B cell (primary cell): ENCODE results near the gene HAGHL. TPM values are rescaled to one million over a fixed set of nuclear protein-coding genes. Genes with fewer than 3 reads are reported as not detected.

Experiments used
- ATAC-seq: fragments of 200-7000 bp; cut with Tn5 transposase; one replicate; pipeline ENCODE4 v1.10.0; 2021; ENCODE audit warnings: low read depth, mild to moderate bottlenecking, moderate number of reproducible peaks, moderate library complexity
- CTCF ChIA-PET: fragments of 350-600 bp; sonication (Branson Sonifier 250); formaldehyde crosslinking; loops from one replicate; lab custom pipeline; 2021; ENCODE audit warnings: antibody characterized with exemption, inconsistent platforms; lab: Charles Lee
- POLR2A ChIA-PET: fragments of 350-600 bp; sonication (Branson Sonifier 250); formaldehyde crosslinking; loops from one replicate; lab custom pipeline; 2021; ENCODE audit warnings: antibody characterized with exemption; lab: Charles Lee
- DNase-seq: peaks from one replicate; pipeline ENCODE4 v3.0.0; 2013
- H2AFZ ChIP-seq: 2 replicates; pipeline ENCODE4 v1.6.1; 2012; ENCODE audit warnings: mild to moderate bottlenecking, low read depth, low read length; ENCODE audit not compliant: insufficient read depth, poor library complexity, severe bottlenecking
- H3K27ac ChIP-seq, 2 donors: 1 replicate in 1 of 2; 2 replicates in 1 of 2; pipeline ENCODE4 v1.5.1; 2012 to 2013; ENCODE audit warnings: low read length in 2 of 2, mild to moderate bottlenecking in 2 of 2, moderate library complexity in 1 of 2
- H3K27me3 ChIP-seq, 4 experiments: fragments of 200-600 bp in 1 of 4; sonication (generic) in 1 of 4; replicated peaks in 1 of 4; 1 replicate in 2 of 4; 2 replicates in 2 of 4; pipeline versions ENCODE4 v1.6.1 to v1.7.0; 2013 to 2016; ENCODE audit warnings: low read length in 3 of 4, mild to moderate bottlenecking in 2 of 4, mixed read lengths in 1 of 4, moderate library complexity in 1 of 4; ENCODE audit not compliant: insufficient read depth in 4 of 4, control insufficient read depth in 3 of 4; ENCODE audit errors: control extremely low read depth in 1 of 4
- H3K36me3 ChIP-seq, 2 experiments: replicated peaks in 1 of 2; 1 replicate in 1 of 2; 2 replicates in 1 of 2; pipeline versions ENCODE4 v1.6.1 to v1.7.1; 2013; ENCODE audit warnings: low read length in 1 of 2; ENCODE audit not compliant: insufficient read depth in 2 of 2, control insufficient read depth in 1 of 2; ENCODE audit errors: control extremely low read depth in 1 of 2, extremely low read depth in 1 of 2
- H3K4me1 ChIP-seq, 2 donors: fragments of 200-600 bp in 1 of 2; sonication (generic) in 1 of 2; 1 replicate in 1 of 2; 2 replicates in 1 of 2; pipeline versions ENCODE4 v1.5.1 to v1.6.1; 2013 to 2017; ENCODE audit warnings: low read length in 2 of 2; ENCODE audit not compliant: control insufficient read depth in 2 of 2, insufficient read depth in 2 of 2
- H3K4me2 ChIP-seq: replicated peaks from 2 replicates; pipeline ENCODE3; 2012; ENCODE audit warnings: mild to moderate bottlenecking, low read depth, low read length; ENCODE audit not compliant: poor library complexity, severe bottlenecking
- H3K4me3 ChIP-seq, 5 experiments: fragments of 200-600 bp in 1 of 5; sonication (generic) in 1 of 5; 1 replicate in 3 of 5; 2 replicates in 2 of 5; pipeline versions ENCODE4 v1.5.1 to v1.7.0; 2011 to 2016; ENCODE audit warnings: low read length in 4 of 5, mild to moderate bottlenecking in 4 of 5, low read depth in 2 of 5, control low read depth in 1 of 5, moderate library complexity in 1 of 5; ENCODE audit not compliant: insufficient read depth in 1 of 5; ENCODE audit errors: control extremely low read depth in 1 of 5, extremely low read depth in 1 of 5
- H3K79me2 ChIP-seq: fragments of 200-600 bp; sonication (generic); one replicate; pipeline ENCODE4 v1.6.0; 2016; ENCODE audit warnings: low read length; ENCODE audit not compliant: control insufficient read depth, insufficient read depth
- H3K9ac ChIP-seq: fragments of 200-600 bp; sonication (generic); 2 replicates; pipeline ENCODE4 v1.6.1; 2017; ENCODE audit warnings: mild to moderate bottlenecking, low read length, moderate library complexity
- H3K9me3 ChIP-seq, 3 donors: one replicate each; pipeline versions ENCODE4 v1.6.1 to v1.7.1; 2013; ENCODE audit warnings: low read length in 2 of 3; ENCODE audit not compliant: control insufficient read depth in 2 of 3, insufficient read depth in 1 of 3; ENCODE audit errors: control extremely low read depth in 1 of 3
- H4K20me1 ChIP-seq: 2 replicates; pipeline ENCODE4 v1.6.0; 2012; ENCODE audit warnings: mild to moderate bottlenecking, low read length; ENCODE audit not compliant: insufficient read depth, control insufficient read depth, poor library complexity, severe bottlenecking
- H3K27ac Mint-ChIP-seq: one replicate; pipeline ENCODE4 v1.8.0; 2021; ENCODE audit warnings: mixed read lengths
- H3K27me3 Mint-ChIP-seq: one replicate; pipeline ENCODE4 v1.8.0; 2021; ENCODE audit warnings: mixed read lengths
- H3K4me1 Mint-ChIP-seq: one replicate; pipeline ENCODE4 v1.8.0; 2021; ENCODE audit warnings: mixed read lengths
- H3K4me3 Mint-ChIP-seq: one replicate; pipeline ENCODE4 v1.8.0; 2021; ENCODE audit warnings: mixed read lengths
- H3K9me3 Mint-ChIP-seq: one replicate; pipeline ENCODE4 v1.8.0; 2022; ENCODE audit warnings: mixed read lengths; ENCODE audit not compliant: insufficient read depth
- CTCF ChIP-seq: fragments of 200-600 bp; IDR thresholded peaks from one replicate; pipeline ENCODE4 v1.8.0; 2022; ENCODE audit warnings: antibody characterized with exemption, mild to moderate bottlenecking
- EZH2 ChIP-seq: IDR thresholded peaks from 2 replicates; pipeline ENCODE4 v1.6.1; 2012; ENCODE audit warnings: borderline replicate concordance, low read depth, mild to moderate bottlenecking, moderate library complexity, low read length; ENCODE audit not compliant: insufficient read depth, poor library complexity, severe bottlenecking
- WGBS: methylation state at CpG from one replicate; pipeline ENCODE4 v1.1.5; 2013; ENCODE audit warnings: missing lambda C conversion rate; ENCODE audit not compliant: insufficient coverage; 5-methylcytosine and 5-hydroxymethylcytosine counted together
- intact Hi-C: fragments of 100-400 bp; cut with micrococcal nuclease; formaldehyde crosslinking; loops from one replicate; pipeline ENCODE4 v1.10.0; 2022
- polyA plus RNA-seq: library from polyadenylated mRNA; depleted of rRNA; stranded (reverse); fragments of >200 nt; gene quantifications from 2 replicates; pipeline ENCODE4 v1.2.3, GENCODE V29; 2012
- total RNA-seq, 2 donors: library from RNA; stranded (reverse); fragments of 120-200 nt in 1 of 2; gene quantifications; 1 replicate in 1 of 2; 2 replicates in 1 of 2; pipeline versions ENCODE4 v1.2.3 to v1.2.4, GENCODE V29; 2013 to 2022

HAGHL gene
- total and polyA plus RNA-seq, 2 donors (not counting 1 experiment from before 2014, with no cell fraction given), result 32.3 to 87.1 TPM

DNA sequence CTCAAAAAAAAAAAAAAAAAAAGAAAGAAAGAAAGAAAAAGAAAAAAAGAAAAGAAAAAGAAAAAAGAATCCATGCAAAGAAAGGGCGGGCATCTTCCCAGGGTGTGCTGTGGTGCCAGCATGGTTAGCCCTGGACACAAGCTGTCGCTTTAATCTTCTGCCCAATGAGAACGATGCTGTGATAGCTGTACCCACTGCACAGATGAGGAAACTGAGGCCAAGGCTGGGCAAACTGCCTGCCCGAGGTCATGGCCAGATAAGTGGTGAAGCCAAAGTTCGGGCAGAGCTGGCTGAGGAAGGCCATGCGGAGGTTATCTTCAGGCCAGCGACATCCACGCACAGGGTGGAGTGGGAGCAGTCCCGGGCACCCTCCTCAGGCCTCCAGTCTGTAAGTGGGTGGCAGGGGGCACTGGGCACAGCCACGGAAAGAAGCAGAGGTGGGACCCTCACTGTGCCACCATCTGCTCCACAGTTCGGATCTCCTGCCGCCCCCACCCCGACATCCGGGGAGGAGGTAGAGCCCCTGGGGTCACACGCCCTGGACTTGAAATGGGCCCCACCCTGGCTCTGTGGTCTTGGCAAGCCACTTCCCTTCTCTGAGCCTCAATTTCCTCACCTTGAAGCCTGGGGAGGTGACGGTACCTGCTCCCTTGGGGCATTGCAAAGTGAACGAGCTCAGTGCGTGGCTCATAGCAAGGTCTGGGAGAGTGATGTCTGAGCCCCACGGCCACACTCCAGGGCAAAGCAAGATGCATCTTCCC is 27.8 kb upstream of the HAGHL start:
- no peak for ATAC-seq
- peaks cover 9% of the 10 kb centered on the region for H3K4me1 Mint-ChIP-seq
- no peak for DNase-seq
- TF ChIP-seq CTCF (no peak), EZH2 (no peak)
- H3K9me3 Mint-ChIP-seq, result no peaks in the 10 kb centered on the region
- Histone ChIP-seq H3K4me3 (no peak overlapping the region), H3K79me2 (no peaks in the 10 kb centered on the region), H4K20me1 (no peaks in the 10 kb centered on the region), H3K4me1 (peaks cover 32 to 35% of the 10 kb centered on the region in 2 donors), H3K36me3 (no peaks in the 10 kb centered on the region), H3K9me3 (peaks cover 0 to 35% (median 0%) of the 10 kb centered on the region in 3 donors), H2AFZ (no peak overlapping the region), H3K27me3 (peaks cover 0 to 77% (median 33%) of the 10 kb centered on the region in 4 experiments), H3K4me2 (no peak overlapping the region), H3K27ac (no peak overlapping the region), H3K9ac (no peak overlapping the region)
- no peak overlapping the region for H3K4me3 Mint-ChIP-seq
- CTCF ChIA-PET, result no interaction called here
- no peak overlapping the region for H3K27ac Mint-ChIP-seq
- 75% methylated on average over 15 of the region's 19 CpGs for WGBS
- intact Hi-C loops, result no loop called here
- peaks cover 33% of the 10 kb centered on the region for H3K27me3 Mint-ChIP-seq
- POLR2A ChIA-PET, result interaction anchor here (0.7 kb wide), 2 partner anchors 12 to 27 kb away, joined by 7 to 8 read pairs; partner anchors contain the start of gene CCDC78
